ENCODE data around the gene HSPA1L.
"Not testable (repeated sequence)": the region's sequence is repeated elsewhere in the genome, so short reads cannot be mapped to it uniquely, and the experiment has no call there.

HSPA1L gene

DNA sequence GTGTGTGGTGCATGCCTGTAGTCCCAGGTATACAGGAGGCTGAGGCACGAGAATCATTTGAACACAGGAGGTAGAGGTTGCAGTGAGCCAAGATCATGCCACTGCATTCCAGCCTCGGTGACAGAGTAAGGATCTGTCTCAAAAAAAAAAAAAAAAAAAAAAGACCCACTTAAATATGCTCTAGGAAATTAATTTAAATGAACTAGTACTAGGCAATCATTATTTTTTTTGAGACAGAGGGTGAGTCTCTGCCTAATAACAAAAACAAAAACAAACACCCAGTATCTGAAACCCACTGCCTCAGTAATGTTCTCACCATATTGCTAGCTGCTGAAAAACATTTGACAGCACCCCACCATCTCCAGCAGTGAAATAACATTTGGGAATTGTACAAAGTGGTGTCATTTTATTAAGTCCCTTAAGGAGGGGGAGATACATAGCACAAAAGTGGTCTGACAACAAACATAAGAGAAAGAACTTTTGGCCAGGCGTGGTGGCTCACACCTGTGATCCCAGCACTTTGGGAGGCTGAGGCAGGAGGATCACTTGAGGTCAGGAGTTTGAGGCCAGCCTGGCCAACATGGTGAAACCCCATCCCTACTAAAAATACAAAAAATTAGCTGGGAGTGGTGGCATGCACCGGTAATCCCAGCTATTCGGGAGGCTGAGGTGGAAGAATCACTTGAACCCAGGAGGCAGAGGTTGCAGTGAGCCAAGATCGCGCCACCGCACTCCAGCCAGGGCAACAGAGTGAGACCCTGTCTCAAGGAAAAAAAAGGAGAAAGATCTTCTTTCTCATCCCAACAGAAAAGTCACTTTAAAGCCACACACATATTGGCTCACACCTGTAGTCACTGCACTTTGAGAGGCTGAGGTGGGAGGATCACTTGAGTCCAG, 13.8 kb downstream of the HSPA1L start:
- H3K4me1 ChIP-seq (ENCODE audit: control insufficient read depth, insufficient read depth, low read length) = not testable (repeated sequence)

DNA sequence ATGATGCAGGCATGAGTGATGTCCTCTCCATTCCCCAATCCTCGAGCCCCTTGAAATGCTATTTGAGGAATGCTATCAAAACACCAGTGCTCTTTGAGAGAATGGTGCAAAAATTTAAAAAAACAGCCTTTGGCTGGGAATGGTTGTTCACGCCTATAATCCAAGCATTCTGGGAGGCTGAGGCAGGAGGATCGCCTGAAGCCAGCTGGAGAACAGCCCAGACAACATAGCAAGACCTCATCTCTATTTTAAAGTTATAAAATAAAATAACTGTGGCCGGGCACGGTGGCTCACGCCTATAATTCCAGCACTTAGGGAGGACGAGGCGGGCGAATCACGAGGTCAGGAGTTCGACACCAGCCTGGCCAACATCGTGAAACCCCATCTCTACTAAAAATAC, 15.3 kb downstream of the HSPA1L start:
- Histone ChIP-seq H3K9me3 (ENCODE audit: control insufficient read depth, insufficient read depth, low read length) (no peaks in the 10 kb centered on the region), H3K4me1 (ENCODE audit: control insufficient read depth, insufficient read depth, low read length) (no peaks in the 10 kb centered on the region), H3K27me3 (ENCODE audit: control insufficient read depth, insufficient read depth, low read length) (no peaks in the 10 kb centered on the region), H3K4me3 (ENCODE audit: low read depth, low read length) (no peak overlapping the region), H3K36me3 (ENCODE audit: control insufficient read depth, insufficient read depth, low read length) (peaks cover 4% of the 10 kb centered on the region), H3K9ac (ENCODE audit: low read depth, low read length) (no peak overlapping the region)

More for the DNA sequence above, 13.8 kb downstream of the HSPA1L start:
- H3K9ac ChIP-seq (ENCODE audit: low read depth, low read length); H3K27me3 ChIP-seq (ENCODE audit: control insufficient read depth, insufficient read depth, low read length); H3K36me3 ChIP-seq (ENCODE audit: control insufficient read depth, insufficient read depth, low read length); H3K4me3 ChIP-seq (ENCODE audit: low read depth, low read length); H3K9me3 ChIP-seq (ENCODE audit: control insufficient read depth, insufficient read depth, low read length): not testable (repeated sequence)

DNA sequence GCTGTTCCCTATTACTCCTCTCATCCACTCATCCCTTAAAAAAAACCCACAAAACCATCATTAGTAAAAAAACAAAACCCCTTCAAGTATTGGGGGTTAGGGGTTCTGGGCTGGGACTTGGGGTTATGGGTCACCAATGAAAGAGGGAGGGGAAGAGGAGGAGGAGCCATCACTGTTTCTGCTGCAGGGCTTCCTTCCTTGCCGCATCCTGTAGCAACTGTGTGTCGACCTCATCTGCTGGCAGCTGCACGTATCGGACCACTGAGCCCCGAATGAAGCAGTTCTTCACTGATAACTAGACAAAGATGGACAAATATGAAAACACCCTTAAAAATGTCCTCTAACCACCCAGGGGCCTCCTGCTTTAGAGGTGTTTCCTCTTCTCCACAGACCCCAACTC, 17.5 kb downstream of the HSPA1L start:
- H3K27me3 ChIP-seq (ENCODE audit: control insufficient read depth, insufficient read depth, low read length) = no peaks in the 10 kb centered on the region
- peaks cover 9% of the 10 kb centered on the region for H3K36me3 ChIP-seq (ENCODE audit: control insufficient read depth, insufficient read depth, low read length)
- no peaks in the 10 kb centered on the region for H3K9me3 ChIP-seq (ENCODE audit: control insufficient read depth, insufficient read depth, low read length)
- H3K4me1 ChIP-seq (ENCODE audit: control insufficient read depth, insufficient read depth, low read length) = peaks cover 6% of the 10 kb centered on the region
- H3K4me3 ChIP-seq (ENCODE audit: low read depth, low read length) = no peak overlapping the region
- no peak overlapping the region for H3K9ac ChIP-seq (ENCODE audit: low read depth, low read length)

DNA sequence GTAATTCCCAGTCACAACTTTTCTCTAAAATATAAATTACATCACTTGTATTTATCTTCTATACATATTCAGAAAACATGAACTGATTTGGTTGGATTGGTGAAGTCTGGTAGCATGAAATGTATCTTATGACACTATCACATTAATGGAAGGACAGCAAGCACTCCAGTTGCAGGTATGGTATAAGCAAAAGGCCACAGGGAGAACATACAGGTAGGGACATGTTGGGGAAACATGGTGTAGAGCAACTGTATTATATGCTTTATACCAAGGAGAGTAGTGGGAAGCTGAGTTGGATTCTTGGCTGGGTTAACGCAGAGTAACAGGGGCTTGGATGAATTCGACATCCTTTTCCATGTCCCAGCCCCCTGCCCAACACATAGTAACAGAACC, 18.1 kb downstream of the HSPA1L start:
- H3K9me3 ChIP-seq (ENCODE audit: control insufficient read depth, insufficient read depth, low read length) = no peaks in the 10 kb centered on the region
- H3K9ac ChIP-seq (ENCODE audit: low read depth, low read length) = no peak overlapping the region

DNA sequence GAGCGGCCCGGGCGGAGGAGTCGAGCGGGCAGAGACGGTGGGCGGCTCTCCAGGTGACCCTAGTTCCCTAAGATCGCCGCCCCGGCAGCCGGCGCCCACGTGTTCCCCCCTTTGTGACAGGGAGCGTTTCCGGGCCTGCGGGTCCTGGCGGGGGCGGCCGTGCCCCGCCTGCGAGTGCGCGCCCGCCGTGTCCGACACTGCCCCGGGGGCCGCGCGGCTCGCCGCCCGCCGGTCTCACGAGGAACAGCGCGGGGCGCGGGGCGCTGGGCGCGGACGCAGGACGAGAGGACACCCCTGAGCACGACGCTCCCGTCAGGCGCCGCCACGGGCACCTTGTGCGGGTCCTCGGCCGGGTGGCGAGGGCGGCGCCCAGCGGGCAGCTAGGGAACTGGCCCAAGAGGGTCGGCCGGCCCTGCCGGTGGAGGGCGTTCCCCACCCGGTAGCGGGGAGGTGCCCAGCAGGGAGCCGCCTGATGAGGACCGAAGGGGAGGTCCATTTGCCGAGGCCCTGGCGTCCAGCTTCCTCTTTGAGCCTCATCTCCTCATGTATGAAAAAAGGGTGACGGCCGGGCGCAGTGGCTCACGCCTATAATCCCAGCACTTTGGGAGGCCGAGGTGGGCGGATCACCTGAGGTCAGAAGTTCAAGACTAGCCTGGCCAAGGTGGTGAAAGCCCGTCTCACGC, 19.3 kb downstream of the HSPA1L start, which contains the start of gene VARS1:
Gene VARS1, minus strand, starts transcription at position 137 of the 683 bp plus-strand sequence. CDS start 535 bp downstream, outside the sequence.
- peak within 1 kb of the TSS; percentile 82 for H3K9ac ChIP-seq (ENCODE audit: low read depth, low read length)
- H3K36me3 ChIP-seq (ENCODE audit: control insufficient read depth, insufficient read depth, low read length) = peaks cover 20% of the 10 kb centered on the region
- H3K27me3 ChIP-seq (ENCODE audit: control insufficient read depth, insufficient read depth, low read length) = no peaks in the 10 kb centered on the region
- peak within 1 kb of the TSS; percentile 75 for H3K4me3 ChIP-seq (ENCODE audit: low read depth, low read length)
- H3K9me3 ChIP-seq (ENCODE audit: control insufficient read depth, insufficient read depth, low read length) = no peaks in the 10 kb centered on the region
- peaks cover 6% of the 10 kb centered on the region for H3K4me1 ChIP-seq (ENCODE audit: control insufficient read depth, insufficient read depth, low read length)

More for the DNA sequence above, 18.1 kb downstream of the HSPA1L start:
- H3K36me3 ChIP-seq (ENCODE audit: control insufficient read depth, insufficient read depth, low read length) = peaks cover 13% of the 10 kb centered on the region
- peaks cover 6% of the 10 kb centered on the region for H3K4me1 ChIP-seq (ENCODE audit: control insufficient read depth, insufficient read depth, low read length)
- no peak overlapping the region for H3K4me3 ChIP-seq (ENCODE audit: low read depth, low read length)
- no peaks in the 10 kb centered on the region for H3K27me3 ChIP-seq (ENCODE audit: control insufficient read depth, insufficient read depth, low read length)

DNA sequence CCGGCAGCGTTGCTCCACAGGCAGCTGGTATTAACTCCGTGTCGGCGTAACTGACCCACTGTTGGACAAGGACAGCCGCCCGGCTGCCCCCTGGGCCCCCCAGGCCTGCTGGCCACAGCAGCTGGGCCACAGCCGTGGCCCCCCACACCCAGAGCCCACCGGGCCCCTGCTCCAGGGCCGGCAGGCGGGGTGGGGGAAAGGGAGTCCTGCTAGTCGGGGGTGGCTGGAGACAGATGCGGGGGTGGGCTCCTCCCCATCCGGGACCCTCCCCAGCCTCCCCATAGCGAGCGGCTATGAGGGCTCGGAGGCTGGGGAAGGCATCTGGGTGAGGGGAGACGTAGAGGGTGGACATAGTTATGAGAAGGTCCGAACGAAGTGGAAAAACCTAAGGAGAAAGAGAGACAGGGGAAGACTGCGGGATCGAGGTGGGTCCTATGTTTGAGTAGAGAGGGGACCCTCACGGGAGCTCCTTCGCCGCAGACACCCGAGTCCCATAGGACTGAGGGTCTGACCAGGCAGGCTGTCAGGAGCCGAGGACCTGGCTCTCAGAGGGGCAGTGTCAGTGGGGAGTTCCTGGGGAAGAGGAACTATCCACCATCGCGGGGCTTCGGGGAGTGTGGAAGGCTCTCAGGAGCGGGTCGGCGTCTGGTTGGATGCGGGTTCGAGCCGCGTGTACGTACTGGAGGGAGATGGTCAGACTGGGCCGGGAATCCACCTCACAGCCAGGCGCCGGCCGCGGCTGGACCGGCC, 20.0 kb downstream of the HSPA1L start:
- H3K9ac ChIP-seq (ENCODE audit: low read depth, low read length) = peak overlapping the region; percentile 82
- peaks cover 20% of the 10 kb centered on the region for H3K36me3 ChIP-seq (ENCODE audit: control insufficient read depth, insufficient read depth, low read length)
- peak overlapping the region; percentile 75 for H3K4me3 ChIP-seq (ENCODE audit: low read depth, low read length)
- no peaks in the 10 kb centered on the region for H3K9me3 ChIP-seq (ENCODE audit: control insufficient read depth, insufficient read depth, low read length)
- H3K27me3 ChIP-seq (ENCODE audit: control insufficient read depth, insufficient read depth, low read length) = no peaks in the 10 kb centered on the region
- peaks cover 6% of the 10 kb centered on the region for H3K4me1 ChIP-seq (ENCODE audit: control insufficient read depth, insufficient read depth, low read length)

DNA sequence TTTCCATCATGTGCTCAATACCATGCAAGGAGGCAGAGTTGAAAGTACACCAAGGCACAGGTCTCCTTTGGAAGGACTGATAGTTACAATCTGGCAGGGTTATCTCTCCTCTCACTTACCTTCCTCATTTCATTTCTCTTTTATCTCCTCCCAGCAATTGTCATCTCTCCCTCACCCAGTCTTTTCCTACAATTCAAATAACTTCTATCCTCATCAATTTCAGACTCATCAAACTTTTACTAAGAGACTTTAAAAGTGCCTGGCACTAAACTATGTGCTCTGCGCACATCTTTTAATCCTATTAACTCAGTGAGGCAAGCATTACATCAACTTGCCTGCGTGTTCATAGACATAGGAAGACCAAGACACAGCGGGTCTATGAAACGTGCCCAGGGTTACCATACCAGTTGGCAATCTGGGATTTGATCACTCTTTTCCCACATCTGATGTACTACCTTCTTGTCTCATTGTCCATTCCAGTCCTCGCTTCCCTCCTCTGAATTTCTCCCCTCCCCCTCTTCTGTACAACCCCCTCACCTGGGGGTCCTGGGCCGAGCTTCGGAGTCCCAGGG, 20.7 kb downstream of the HSPA1L start:
- peak overlapping the region; percentile 75 for H3K4me3 ChIP-seq (ENCODE audit: low read depth, low read length)
- peaks cover 6% of the 10 kb centered on the region for H3K4me1 ChIP-seq (ENCODE audit: control insufficient read depth, insufficient read depth, low read length)
- peaks cover 20% of the 10 kb centered on the region for H3K36me3 ChIP-seq (ENCODE audit: control insufficient read depth, insufficient read depth, low read length)
- peak overlapping the region; percentile 82 for H3K9ac ChIP-seq (ENCODE audit: low read depth, low read length)
- no peaks in the 10 kb centered on the region for H3K27me3 ChIP-seq (ENCODE audit: control insufficient read depth, insufficient read depth, low read length)
- no peaks in the 10 kb centered on the region for H3K9me3 ChIP-seq (ENCODE audit: control insufficient read depth, insufficient read depth, low read length)

DNA sequence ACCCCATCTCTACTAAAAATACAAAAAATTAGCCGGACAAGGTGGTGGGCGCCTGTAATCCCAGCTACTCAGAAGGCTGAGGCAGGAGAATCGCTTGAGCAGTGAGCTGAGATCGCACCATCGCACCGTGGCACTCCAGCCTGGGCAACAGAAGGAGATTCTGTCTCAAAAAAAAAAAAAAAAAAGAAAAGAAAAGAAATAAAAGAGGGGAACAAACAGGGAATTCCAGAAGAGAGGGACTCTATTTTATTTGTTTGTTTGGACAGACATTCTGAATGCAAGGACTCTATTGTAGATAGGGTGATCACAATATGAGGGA, 21.2 kb downstream of the HSPA1L start:
- H3K9me3 ChIP-seq (ENCODE audit: control insufficient read depth, insufficient read depth, low read length); H3K9ac ChIP-seq (ENCODE audit: low read depth, low read length); H3K4me1 ChIP-seq (ENCODE audit: control insufficient read depth, insufficient read depth, low read length); H3K27me3 ChIP-seq (ENCODE audit: control insufficient read depth, insufficient read depth, low read length): not testable (repeated sequence)
- Histone ChIP-seq H3K36me3 (ENCODE audit: control insufficient read depth, insufficient read depth, low read length) (peaks cover 20% of the 10 kb centered on the region), H3K4me3 (ENCODE audit: low read depth, low read length) (peak overlapping the region; percentile 75)

DNA sequence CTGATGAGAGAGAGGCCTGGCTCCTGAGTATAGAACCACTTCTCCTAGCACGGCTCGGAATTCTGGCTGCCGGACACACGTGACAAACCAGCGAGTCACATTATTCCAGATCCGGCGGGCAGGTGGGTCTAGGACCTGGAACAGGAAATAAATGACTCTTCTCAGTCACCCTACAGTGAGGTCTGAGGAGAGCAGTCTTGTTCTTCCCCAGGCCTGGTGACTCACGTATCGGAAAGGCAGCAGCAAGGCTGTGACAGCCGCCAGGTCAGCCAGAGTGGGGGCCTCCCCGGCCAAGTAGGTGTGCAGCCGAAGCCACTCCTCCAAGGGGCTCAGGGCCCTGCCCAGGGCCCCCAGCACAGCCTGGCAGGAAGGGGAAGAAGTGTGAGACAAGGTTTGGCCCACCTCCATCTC, 22.3 kb downstream of the HSPA1L start:
- Histone ChIP-seq H3K9ac (ENCODE audit: low read depth, low read length) (no peak overlapping the region), H3K27me3 (ENCODE audit: control insufficient read depth, insufficient read depth, low read length) (no peaks in the 10 kb centered on the region), H3K9me3 (ENCODE audit: control insufficient read depth, insufficient read depth, low read length) (no peaks in the 10 kb centered on the region), H3K4me1 (ENCODE audit: control insufficient read depth, insufficient read depth, low read length) (peaks cover 6% of the 10 kb centered on the region), H3K36me3 (ENCODE audit: control insufficient read depth, insufficient read depth, low read length) (peaks cover 20% of the 10 kb centered on the region), H3K4me3 (ENCODE audit: low read depth, low read length) (no peak overlapping the region)

DNA sequence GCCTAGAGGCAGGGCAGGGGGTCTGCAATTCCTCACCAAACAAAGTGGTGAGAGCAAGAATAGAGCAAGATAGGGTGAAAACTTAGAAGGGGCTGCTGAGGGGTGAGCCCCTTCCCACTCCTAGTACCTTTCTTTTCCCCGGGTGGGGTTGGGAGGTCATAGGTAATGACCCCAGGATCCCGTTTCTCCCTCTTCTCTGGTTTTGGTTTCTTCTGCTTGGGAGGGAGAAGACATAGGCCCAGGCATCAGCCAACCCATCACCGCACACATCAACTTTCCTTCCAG, 23.1 kb downstream of the HSPA1L start:
- no peaks in the 10 kb centered on the region for H3K9me3 ChIP-seq (ENCODE audit: control insufficient read depth, insufficient read depth, low read length)
- peaks cover 6% of the 10 kb centered on the region for H3K4me1 ChIP-seq (ENCODE audit: control insufficient read depth, insufficient read depth, low read length)
- no peaks in the 10 kb centered on the region for H3K27me3 ChIP-seq (ENCODE audit: control insufficient read depth, insufficient read depth, low read length)
- H3K9ac ChIP-seq (ENCODE audit: low read depth, low read length) = no peak overlapping the region
- H3K36me3 ChIP-seq (ENCODE audit: control insufficient read depth, insufficient read depth, low read length) = peaks cover 16% of the 10 kb centered on the region
- no peak overlapping the region for H3K4me3 ChIP-seq (ENCODE audit: low read depth, low read length)

DNA sequence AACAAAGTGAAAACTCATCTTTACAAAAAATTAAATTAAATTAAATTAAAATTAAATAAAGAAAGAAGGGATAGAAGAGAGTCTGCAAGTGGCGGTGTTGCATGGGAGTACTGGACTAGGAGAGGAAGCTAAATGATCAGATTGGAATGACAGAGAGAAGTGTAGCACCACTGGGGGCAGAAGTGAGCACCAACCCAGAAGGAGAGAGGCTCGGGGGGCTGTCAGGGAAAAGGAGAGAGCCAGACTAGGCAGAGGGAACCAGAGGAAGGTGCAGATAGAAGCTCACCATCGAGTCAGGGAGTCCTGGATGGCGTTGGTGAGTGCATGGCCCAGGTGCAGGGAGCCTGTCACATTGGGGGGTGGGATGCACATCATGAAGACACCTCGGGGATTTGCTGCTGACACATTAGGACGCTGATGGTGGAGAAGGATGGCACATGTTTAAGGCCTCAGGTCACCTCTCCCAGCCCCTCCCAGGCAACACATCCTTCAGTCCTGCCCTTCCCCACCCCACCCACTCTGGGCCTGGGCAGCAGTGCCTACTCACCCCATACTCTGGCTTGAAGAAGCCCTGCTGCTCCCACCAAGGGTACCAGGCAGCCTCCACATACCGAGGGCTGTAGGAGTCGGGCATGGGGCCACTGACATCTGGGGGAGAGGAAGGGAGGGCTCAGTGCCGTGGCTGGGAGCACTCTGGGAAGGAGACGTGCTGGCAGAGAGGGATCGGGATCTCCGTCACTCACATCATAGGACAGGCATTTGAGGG, 23.6 kb downstream of the HSPA1L start:
- Histone ChIP-seq H3K4me1 (ENCODE audit: control insufficient read depth, insufficient read depth, low read length) (peaks cover 6% of the 10 kb centered on the region), H3K9ac (ENCODE audit: low read depth, low read length) (no peak overlapping the region), H3K27me3 (ENCODE audit: control insufficient read depth, insufficient read depth, low read length) (no peaks in the 10 kb centered on the region), H3K36me3 (ENCODE audit: control insufficient read depth, insufficient read depth, low read length) (peaks cover 16% of the 10 kb centered on the region), H3K9me3 (ENCODE audit: control insufficient read depth, insufficient read depth, low read length) (no peaks in the 10 kb centered on the region), H3K4me3 (ENCODE audit: low read depth, low read length) (no peak overlapping the region)

All from iPS-15b (cell line).